SH-SY5Y (cell line): ENCODE results near the gene PDK4.

Source experiments
- GATA2 ChIP-seq: IDR thresholded peaks from 2 replicates; pipeline ENCODE4 v1.6.1; 2011; ENCODE audit warnings: mild to moderate bottlenecking, low read depth, low read length
- GATA3 ChIP-seq: IDR thresholded peaks from 2 replicates; pipeline ENCODE4 v1.6.1; 2011; ENCODE audit warnings: low read depth, mild to moderate bottlenecking, low read length, moderate library complexity

- no peak for TF ChIP-seq GATA2
- no peak for TF ChIP-seq GATA3
Observed at GRCh38 chr7:95584769-95585425, 11.4 kb downstream of the PDK4 start.
